Measurements from ENCODE around the gene TMED3.

The TMED3 gene

DNA sequence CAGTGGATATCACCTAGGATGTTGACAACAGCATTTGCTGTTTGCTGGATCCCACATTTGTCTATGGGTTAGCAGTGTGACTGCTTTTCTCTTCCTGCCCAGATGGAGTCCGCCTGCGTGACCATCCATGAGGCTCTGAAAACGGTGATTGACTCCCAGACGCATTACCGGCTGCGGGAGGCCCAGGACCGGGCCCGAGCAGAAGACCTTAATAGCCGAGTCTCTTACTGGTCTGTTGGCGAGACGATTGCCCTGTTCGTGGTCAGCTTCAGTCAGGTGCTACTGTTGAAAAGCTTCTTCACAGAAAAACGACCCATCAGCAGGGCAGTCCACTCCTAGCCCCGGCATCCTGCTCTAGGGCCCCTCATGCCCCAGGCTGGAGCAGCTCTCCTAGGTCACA is 11.0 kb downstream of the TMED3 start:
- TF ChIP-seq, protein P1, sequence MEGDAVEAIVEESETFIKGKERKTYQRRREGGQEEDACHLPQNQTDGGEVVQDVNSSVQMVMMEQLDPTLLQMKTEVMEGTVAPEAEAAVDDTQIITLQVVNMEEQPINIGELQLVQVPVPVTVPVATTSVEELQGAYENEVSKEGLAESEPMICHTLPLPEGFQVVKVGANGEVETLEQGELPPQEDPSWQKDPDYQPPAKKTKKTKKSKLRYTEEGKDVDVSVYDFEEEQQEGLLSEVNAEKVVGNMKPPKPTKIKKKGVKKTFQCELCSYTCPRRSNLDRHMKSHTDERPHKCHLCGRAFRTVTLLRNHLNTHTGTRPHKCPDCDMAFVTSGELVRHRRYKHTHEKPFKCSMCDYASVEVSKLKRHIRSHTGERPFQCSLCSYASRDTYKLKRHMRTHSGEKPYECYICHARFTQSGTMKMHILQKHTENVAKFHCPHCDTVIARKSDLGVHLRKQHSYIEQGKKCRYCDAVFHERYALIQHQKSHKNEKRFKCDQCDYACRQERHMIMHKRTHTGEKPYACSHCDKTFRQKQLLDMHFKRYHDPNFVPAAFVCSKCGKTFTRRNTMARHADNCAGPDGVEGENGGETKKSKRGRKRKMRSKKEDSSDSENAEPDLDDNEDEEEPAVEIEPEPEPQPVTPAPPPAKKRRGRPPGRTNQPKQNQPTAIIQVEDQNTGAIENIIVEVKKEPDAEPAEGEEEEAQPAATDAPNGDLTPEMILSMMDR (IDR thresholded peaks at IDR 0.05): no peak

DNA sequence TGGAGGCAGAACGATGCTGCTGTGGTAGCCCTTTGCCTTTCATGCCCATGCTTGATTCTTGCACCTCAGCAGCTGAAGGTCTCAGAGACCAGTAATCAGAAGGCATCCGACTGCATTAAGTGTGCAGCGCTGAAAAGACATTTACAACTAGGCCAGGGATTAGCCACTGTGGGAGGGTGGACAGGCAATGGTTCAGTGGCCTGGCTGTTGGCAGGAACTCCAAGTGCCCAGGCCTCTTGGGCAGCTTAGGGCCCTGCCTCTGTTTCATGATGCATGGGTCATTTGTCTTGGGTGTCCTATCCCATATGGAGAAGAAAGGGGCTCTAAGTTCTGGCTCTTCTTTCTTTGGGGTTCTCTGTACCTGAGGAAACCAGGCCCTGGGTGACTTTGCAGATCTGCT is 11.4 kb downstream of the TMED3 start:
- TF ChIP-seq, protein P1 (IDR thresholded peaks at IDR 0.05): no peak

DNA sequence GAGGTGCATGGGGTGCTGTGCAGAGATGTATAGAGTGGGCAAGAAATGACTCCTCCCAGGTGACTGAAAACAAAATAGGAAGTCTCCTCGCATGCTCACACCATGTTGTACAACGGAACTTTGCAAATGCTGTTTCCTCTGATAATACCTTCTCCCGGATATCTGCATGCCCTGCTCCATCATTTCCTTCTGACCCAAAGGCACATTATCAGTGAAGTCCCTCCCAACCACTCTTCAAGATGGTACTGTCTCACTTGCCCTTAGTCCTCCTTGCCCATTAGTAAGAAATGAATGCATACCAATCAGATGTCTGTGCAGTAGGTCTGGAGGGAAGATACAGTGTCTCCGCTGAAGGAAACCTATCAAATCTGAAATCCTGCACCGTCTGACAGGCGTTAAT is 12.0 kb downstream of the TMED3 start:
- TF ChIP-seq, protein P1 (IDR thresholded peaks at IDR 0.05): no peak

DNA sequence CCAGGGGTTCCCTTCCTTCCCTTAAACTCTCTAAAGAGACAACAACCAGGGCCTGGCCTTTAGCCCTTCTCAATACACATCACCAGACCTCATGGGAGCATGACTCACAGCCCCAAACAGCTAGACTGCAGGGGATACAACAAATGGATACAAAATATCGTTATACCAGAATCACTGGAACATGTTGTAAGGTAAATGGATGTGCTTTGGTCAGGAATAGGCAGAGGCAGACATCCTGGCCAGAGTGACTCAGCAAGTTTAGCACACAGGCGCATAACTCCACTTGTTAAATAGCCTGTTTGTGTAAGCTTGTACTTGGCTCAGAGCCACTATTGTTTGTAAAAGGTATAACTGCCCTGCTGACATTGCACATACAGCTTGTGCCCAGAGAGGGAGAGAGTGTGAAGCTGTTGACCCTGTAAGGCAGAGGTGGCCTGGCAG is 18.3 kb downstream of the TMED3 start:
- TF ChIP-seq, protein P1 (IDR thresholded peaks at IDR 0.05): no peak

- TF ChIP-seq, protein P1 (IDR thresholded peaks at IDR 0.05): no peak
Measured at GRCh38 chr15:79332824-79333510, 22.1 kb downstream of the TMED3 start.

DNA sequence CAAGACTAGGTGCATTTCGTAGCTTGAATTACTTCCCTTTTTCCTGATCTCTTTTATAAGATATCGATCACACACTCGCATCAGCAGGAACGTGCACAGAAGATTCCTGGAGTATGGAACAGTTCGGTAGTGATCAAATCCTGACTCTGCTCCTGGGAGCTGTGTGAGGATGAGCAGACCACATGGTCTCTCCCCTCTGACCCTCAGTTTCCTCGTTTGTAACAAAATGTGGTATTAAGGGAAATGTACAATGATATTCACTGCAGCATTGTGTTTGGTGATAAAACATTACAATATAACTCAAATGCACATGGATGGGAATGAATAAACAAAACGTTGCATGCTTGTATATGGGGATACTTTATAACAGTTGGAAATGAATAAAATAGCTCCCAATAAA is 26.7 kb downstream of the TMED3 start:
- TF ChIP-seq, protein P1 (IDR thresholded peaks at IDR 0.05): no peak

DNA sequence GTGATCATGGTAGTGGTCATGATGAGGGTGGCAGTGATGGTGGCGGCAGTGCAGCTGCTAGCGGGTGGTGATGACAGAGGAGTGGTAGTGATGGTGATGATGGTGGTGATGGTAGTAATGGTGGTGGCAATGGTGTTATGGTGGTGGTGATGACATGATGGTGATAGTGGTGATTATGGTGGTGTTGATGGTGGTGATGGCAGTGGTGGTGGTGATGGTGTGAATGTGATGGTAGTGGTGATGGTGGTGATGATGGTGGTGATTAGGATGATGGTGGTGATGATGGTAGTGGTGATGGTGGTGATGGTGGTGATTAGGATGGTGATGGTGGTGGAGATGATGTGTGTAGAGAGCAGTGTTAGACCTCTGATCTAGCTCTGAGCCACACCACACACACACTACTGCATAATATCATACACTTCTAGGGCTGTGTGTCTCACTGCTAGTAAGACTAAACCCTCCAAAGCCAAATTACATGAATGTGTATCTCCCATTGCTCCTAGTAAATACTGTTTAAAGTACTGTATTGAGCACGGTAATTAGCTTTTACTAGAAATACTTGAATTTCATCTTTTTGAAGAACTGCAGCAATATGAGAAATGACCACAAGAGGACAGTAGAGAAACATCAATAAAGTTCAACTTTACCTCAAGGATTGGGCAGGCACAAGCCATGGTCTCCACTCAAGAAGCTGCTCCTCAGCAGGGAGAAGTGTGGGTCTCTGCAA is 28.8 kb downstream of the TMED3 start:
- TF ChIP-seq, protein P1 (IDR thresholded peaks at IDR 0.05): peak; percentile 92
